ENCODE measurements around the gene DSG2.
"Not testable (repeated sequence)": the region's sequence is repeated elsewhere in the genome, so short reads cannot be mapped to it uniquely, and the experiment has no call there.

The DSG2 gene

DNA sequence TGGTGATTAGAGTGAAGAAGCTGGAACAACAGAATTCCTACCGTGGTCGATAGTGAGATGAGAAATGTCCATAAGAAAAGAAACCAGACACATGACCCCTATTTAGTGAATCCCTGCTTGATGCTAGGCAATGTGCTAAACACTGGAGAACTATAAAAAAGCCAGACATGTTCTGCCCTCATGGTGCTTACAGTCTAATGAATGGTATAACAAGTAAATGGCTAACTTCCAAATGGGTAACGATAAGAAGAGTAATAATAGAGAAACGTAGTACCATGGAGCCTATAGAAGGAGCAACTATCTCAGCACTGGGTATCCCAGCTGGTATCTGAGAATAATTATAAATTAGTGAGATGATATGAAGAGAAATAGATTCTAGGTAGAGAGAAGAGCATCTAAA, 5.0 kb downstream of the DSG2 start:
- no peak for DNase-seq

DNA sequence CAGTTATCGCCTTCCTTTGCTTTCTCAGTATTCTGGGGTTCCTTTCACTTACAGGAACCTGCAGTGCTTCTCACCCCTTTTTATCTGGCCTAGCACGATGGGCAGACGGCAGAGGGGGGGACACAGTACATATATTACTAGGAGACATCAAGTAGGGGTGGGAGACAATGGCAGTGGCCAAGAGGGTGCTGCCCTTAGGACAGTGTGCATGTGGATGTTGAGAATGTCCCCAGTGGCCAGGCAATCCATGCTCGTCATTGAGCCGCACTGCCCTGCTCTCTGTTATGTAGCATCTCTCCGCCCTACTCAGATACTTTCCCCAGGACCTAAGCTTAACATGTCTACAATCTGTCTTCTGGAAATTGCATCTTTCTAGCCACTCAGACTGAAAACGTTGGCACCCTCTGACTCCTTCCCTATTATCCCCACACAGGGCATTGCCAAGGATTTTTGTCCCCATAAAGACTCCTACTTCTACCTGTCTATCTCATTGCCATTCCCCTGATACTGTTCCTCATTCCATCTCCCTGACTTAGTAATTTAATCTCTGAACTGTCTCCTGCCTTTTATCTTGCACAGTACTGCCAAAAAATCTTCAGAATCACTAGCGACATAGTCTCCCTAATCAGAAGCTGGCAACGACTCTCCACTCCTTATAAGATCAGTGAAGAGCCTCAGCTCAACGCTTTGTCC, 6.6 kb downstream of the DSG2 start:
- DNase-seq: no peak

DNA sequence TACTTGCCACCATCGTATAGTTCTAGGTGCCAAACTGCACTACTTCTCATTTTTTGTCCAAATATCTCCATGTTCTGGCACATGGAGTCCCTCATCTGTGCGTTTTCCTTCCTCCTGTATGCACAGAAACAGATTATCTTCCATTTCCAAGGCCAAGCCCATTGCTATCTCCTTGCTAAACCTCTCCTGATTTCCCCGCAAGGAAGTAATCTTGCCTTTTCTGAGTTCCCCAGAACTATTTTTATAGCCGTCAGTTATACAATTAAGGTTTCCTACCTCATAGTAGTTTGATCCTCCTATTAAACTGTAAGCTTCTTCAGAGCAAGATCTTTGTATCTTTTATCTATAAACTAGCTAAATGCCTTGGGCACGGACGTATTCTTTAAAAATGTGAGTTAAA, 7.2 kb downstream of the DSG2 start:
- DNase-seq: no peak

GRCh38 chr18:31506024-31506742, 8.2 kb downstream of the DSG2 start:
- DNase-seq: no peak

GRCh38 chr18:31507124-31507523, 9.1 kb downstream of the DSG2 start:
- DNase-seq: not testable (repeated sequence)

- DNase-seq: no peak
Observed at GRCh38 chr18:31508781-31509180, 10.8 kb downstream of the DSG2 start.

DNA sequence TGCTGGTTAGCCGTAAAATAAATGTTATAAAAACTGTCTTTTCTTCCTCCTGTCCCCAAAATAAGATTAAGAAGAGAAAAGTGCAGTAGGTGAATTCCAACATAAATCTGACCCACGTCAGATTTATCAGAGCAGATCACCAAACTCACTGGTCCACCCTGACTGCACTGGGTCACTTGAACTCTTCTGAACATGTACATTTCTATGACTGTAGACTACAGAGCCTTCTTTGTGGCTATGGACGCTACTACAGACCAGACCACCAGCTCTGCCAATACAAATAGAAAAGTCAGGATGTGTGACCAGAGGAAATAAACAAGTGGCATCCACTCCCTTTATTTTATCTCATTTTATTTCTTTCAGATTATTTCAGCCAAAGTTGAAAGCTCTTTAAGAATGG, 11.6 kb downstream of the DSG2 start:
- no peak for DNase-seq

GRCh38 chr18:31510319-31510718, 12.3 kb downstream of the DSG2 start:
- no peak for DNase-seq

- no peak for DNase-seq
Observed at GRCh38 chr18:31511098-31511497, 13.1 kb downstream of the DSG2 start.

GRCh38 chr18:31512203-31512764, 14.3 kb downstream of the DSG2 start:
- no peak for DNase-seq

DNA sequence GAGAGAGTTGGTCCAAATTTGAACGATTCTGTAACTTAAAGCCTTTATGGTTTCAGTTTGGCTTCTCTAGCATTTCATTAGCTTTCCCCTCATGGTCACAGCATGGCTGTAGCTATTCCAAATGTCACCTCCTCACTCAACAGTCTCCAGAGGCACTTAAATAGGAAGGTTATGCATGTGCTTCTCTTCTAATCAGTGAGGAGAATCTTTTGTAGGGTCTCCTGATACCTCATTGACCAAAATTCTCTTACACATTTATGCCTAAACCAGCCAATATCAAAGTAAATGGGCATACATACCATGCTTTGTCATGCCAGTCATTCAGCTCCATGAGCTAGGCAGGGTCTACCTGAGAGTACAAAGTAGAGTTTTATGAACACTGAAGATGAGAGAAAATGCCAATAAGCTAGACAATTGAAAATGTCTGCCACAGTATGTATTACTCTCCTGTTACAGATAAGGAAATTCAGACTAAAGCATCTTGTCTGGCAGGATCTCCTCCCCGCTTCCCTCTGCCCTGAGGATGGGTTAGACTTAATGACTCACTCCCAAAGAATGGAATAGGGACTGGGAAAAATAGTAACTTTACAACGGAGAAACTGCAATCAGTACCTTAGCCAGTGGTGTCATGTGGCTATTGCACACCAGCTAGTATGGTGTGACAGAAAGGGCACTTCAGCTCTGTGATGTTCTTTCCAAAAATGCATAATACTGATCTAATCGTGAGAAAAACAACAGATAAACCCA, 15.4 kb downstream of the DSG2 start:
- no peak for DNase-seq

DNA sequence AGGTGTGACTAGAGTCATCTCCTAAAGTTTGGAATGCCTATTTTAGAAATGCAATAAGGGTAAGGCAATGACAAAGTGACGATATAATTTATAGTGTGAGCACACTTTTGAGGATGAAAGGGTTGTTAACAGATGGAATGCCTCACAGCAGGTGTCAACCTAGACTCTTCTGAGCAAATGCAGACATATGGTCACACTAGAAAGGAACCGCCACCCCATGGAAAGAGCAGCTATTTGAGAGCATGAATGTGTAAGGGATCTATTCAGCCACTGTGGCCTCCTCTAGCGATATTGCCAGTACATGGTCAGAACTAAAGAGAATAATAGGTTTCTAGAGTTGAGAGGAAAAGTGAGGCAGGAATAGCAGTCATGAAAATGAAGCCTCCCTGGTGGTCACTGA, 18.5 kb downstream of the DSG2 start:
- DNase-seq: no peak

DNA sequence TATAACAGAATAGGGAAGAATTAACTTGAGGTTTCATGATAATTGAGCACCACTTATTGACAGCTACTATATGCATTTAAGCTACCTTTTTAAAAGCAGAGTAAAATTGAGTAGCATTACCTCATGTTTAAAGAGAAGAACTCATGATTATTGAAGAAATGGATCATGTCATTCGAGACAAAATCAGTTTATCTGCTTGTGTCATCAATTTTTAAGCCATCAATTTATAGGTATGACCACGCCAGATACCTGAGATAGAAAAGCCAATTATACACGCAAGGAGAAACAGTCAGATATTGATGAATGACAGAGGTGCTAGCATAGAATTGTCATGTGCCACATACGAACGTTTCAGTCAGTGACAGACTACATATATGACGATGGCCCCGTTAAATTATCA, 28.4 kb downstream of the DSG2 start:
- no peak for DNase-seq

- DNase-seq: no peak
Observed at GRCh38 chr18:31533236-31533635, 35.3 kb downstream of the DSG2 start.

DNA sequence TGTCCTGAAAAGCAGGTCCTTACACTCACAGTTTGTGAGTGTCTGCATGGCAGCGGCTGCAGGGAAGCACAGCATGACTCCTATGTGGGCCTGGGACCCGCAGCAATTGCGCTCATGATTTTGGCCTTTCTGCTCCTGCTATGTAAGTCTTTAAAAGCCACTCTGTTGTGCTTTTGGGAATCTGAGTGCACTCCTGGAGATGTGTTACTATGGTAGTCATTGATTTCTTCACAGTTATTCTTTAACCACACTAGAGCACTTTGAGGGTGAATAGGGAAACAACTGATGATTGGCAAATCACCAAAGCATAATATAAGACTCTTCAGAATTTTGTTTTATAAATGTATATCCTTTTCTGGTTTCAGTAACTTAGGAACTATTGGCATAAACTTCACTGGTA, 40.9 kb downstream of the DSG2 start:
- DNase-seq: no peak

- no peak for DNase-seq
Observed at GRCh38 chr18:31546476-31546875, 48.5 kb downstream of the DSG2 start.

DNA sequence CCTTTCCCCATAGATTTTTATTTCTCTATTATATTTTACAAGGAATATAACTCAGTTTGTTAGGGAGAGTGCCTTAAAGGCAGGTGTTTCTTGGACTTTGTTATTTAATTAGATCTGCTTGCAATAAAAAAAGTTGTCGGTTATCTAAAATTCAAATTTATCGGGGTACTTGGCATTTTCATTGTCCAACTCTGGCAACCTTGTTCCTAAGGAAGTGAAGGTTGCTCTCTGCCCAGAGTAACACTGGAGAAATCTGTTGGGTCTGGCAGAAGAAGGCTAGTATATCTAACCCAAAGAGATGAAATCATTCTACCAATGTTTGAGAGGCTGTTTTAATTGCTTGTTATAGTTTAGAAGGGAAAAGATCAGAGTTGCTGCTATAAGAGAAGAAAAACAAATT, 50.9 kb downstream of the DSG2 start:
- DNase-seq: no peak

DNA sequence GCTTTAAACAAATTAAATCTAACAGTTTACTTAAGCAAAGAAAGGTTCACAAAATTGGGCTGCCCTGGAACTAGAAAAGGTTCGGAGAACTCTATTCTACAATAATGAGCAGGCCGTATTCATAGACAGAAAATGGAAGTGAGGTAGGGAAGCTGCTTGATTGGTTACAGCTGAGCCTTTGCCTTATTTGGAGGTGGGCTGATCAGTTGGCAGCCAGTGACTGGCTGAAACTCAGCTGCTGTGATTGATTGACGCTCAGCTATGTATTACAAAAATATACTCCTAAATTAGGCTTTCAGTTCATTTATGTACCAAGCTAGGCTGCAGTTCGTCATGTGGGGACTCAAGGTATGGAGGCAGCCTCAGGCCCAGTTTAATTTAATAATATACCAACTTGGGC, 51.4 kb downstream of the DSG2 start:
- no peak for DNase-seq

DNA sequence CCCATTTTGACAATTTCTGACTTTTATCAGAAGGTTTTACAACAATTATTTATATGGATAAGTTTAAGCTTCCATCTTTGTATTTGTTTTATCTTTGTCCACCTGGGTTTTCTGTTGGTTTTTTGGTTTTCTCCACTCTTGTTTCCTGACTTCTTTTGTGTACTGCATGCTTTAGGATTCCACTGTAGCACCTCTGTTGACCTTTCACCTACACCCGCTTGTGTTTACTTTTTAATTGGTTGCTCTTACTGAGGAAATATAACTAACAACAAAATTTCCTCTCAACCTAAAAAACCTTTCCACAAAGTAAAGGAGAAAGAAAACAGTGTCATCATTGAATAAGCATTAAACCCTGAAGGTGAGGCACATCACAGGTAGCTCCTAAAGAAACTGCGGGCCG, 53.9 kb downstream of the DSG2 start:
- no peak for DNase-seq

DNA sequence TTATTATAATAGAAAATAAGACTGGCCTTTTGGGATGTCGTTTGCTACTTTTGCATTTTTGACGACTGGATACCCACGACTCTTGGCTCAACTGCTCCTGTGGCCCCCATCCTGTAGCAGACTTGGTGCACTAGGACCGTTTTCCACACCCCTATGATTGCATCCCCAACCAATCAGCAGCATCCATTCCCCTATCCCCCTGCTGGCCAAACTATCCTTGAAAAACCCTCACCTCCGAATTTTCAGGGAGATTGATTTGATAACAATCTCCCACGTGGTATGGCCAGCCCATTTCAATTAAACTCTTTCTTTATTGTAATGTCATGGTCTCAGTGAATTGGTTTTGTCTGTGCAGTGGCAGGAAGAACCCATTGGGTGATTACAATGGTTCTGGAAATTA, 55.8 kb downstream of the DSG2 start:
- no peak for DNase-seq

GRCh38 chr18:31554776-31555175, 56.8 kb downstream of the DSG2 start:
- DNase-seq: no peak

GRCh38 chr18:31555971-31556747, 58.2 kb downstream of the DSG2 start:
- DNase-seq: peak; percentile 59

GRCh38 chr18:31557446-31557845, 59.5 kb downstream of the DSG2 start:
- no peak for DNase-seq

Data from CD4-positive, alpha-beta T cell treated with Interleukin-10 for 1 hour (primary cell).